Osteoblast (primary cell): ENCODE measurements around the gene PYROXD2. TPM values are rescaled to one million over a fixed set of nuclear protein-coding genes. Genes with fewer than 3 reads are reported as not detected.
A peak's percentile ranks its signal among the peaks of the same experiment; 100 is the strongest.

ENCODE experiments used
- DNase-seq: peaks from one replicate; pipeline ENCODE4 v3.0.0; 2011; ENCODE audit warnings: low spot score, mixed read lengths; ENCODE audit not compliant: insufficient read length; ENCODE audit errors: missing footprints
- H2AFZ ChIP-seq: 2 replicates; pipeline ENCODE4 v1.6.0; 2011; ENCODE audit warnings: mild to moderate bottlenecking, low read length
- H3K27ac ChIP-seq: 2 replicates; pipeline ENCODE4 v1.5.1; 2011; ENCODE audit warnings: mild to moderate bottlenecking, low read depth, low read length, moderate library complexity
- H3K27me3 ChIP-seq: 2 replicates; pipeline ENCODE4 v1.6.0; 2012; ENCODE audit warnings: mild to moderate bottlenecking, control low read depth, inconsistent platforms, low read length, moderate library complexity; ENCODE audit not compliant: insufficient read depth
- H3K36me3 ChIP-seq: 2 replicates; pipeline ENCODE4 v1.5.1; 2011; ENCODE audit warnings: mild to moderate bottlenecking, low read length, control low read depth, moderate library complexity; ENCODE audit not compliant: insufficient read depth
- H3K4me1 ChIP-seq: 2 replicates; pipeline ENCODE4 v1.5.1; 2011; ENCODE audit warnings: mild to moderate bottlenecking, low read length, control low read depth, moderate library complexity; ENCODE audit not compliant: insufficient read depth
- H3K4me2 ChIP-seq: 2 replicates; pipeline ENCODE4 v1.6.0; 2011; ENCODE audit warnings: mild to moderate bottlenecking, low read length; ENCODE audit not compliant: insufficient read depth
- H3K4me3 ChIP-seq: fragments of 200-600 bp; sonication (generic); 3 replicates; pipeline ENCODE4 v1.5.1; 2012; ENCODE audit warnings: mild to moderate bottlenecking, low read length, inconsistent platforms; ENCODE audit not compliant: insufficient read depth
- H3K79me2 ChIP-seq: 2 replicates; pipeline ENCODE4 v1.6.0; 2012; ENCODE audit warnings: mild to moderate bottlenecking, low read length, control low read depth, inconsistent platforms; ENCODE audit not compliant: insufficient read depth
- H3K9me3 ChIP-seq: 2 replicates; pipeline ENCODE4 v1.5.1; 2011; ENCODE audit warnings: low read depth, low read length, control low read depth
- H4K20me1 ChIP-seq: 2 replicates; pipeline ENCODE4 v1.6.0; 2012; ENCODE audit warnings: mild to moderate bottlenecking, low read length, control low read depth; ENCODE audit not compliant: insufficient read depth
- CTCF ChIP-seq: IDR thresholded peaks from 2 replicates; pipeline ENCODE4 v1.5.1; 2011; ENCODE audit warnings: mild to moderate bottlenecking, low read depth, low read length, moderate library complexity; ENCODE audit errors: extremely low read depth
- total RNA-seq: library from RNA; depleted of rRNA; stranded (reverse); fragments of >200 nt; gene quantifications from 2 replicates; pipeline ENCODE4 v1.2.3, GENCODE V29; 2012

Gene PYROXD2
- total RNA-seq, 1 donor = 11.6 TPM

GRCh38 chr10:98419469-98420261, 4.7 kb upstream of the PYROXD2 start:
- Histone ChIP-seq H3K4me3 (no peak overlapping the region), H3K79me2 (peaks cover 3% of the 10 kb centered on the region), H2AFZ (no peak overlapping the region), H4K20me1 (no peaks in the 10 kb centered on the region), H3K4me1 (peaks cover 6% of the 10 kb centered on the region), H3K9me3 (no peaks in the 10 kb centered on the region), H3K4me2 (no peak overlapping the region), H3K27ac (no peak overlapping the region), H3K36me3 (peaks cover 17% of the 10 kb centered on the region), H3K27me3 (no peaks in the 10 kb centered on the region)
- no peak for TF ChIP-seq CTCF
- DNase-seq = peak; percentile 51

- peaks cover 14% of the 10 kb centered on the region for H3K4me1 ChIP-seq
Measured at GRCh38 chr10:98418665-98419468, 3.9 kb upstream of the PYROXD2 start.

GRCh38 chr10:98417973-98418664, 3.1 kb upstream of the PYROXD2 start:
- Histone ChIP-seq H3K36me3 (peaks cover 17% of the 10 kb centered on the region), H3K27ac (no peak overlapping the region), H3K27me3 (no peaks in the 10 kb centered on the region), H3K4me1 (peaks cover 14% of the 10 kb centered on the region), H3K4me2 (no peak overlapping the region), H3K4me3 (no peak overlapping the region), H4K20me1 (no peaks in the 10 kb centered on the region), H3K79me2 (peaks cover 10% of the 10 kb centered on the region), H2AFZ (no peak overlapping the region), H3K9me3 (no peaks in the 10 kb centered on the region)
- DNase-seq = peak; percentile 53
- TF ChIP-seq CTCF = no peak

More at GRCh38 chr10:98418665-98419468, 3.9 kb upstream of the PYROXD2 start:
- peak; percentile 31 for DNase-seq
- H3K27ac ChIP-seq = no peak overlapping the region
- H3K36me3 ChIP-seq = peaks cover 17% of the 10 kb centered on the region
- H3K4me3 ChIP-seq = no peak overlapping the region
- no peak for TF ChIP-seq CTCF
- no peaks in the 10 kb centered on the region for H4K20me1 ChIP-seq
- no peaks in the 10 kb centered on the region for H3K27me3 ChIP-seq
- no peaks in the 10 kb centered on the region for H3K9me3 ChIP-seq
- H3K79me2 ChIP-seq = peaks cover 10% of the 10 kb centered on the region
- no peak overlapping the region for H2AFZ ChIP-seq
- H3K4me2 ChIP-seq = no peak overlapping the region
